ENCODE measurements around the gene RASGRP4.
"Not testable (repeated sequence)": the region's sequence is repeated elsewhere in the genome, so short reads cannot be mapped to it uniquely, and the experiment has no call there.

RASGRP4 gene

GRCh38 chr19:38374332-38375097 lies 51.5 kb downstream of the RASGRP4 start, which contains the start of gene PSMD8:
TSS of gene PSMD8 (plus strand) at chr19:38374571. CDS start at chr19:38374602, 31 bp downstream.
- peak within 1 kb of the TSS; percentile 86 for H3K27ac ChIP-seq (ENCODE audit: insufficient read depth, low read length, poor library complexity, severe bottlenecking)
- no peaks in the 10 kb centered on the region for H3K27me3 ChIP-seq (replicated peaks; ENCODE audit: control insufficient read depth, insufficient read depth, low read length, poor library complexity, severe bottlenecking)
- peak; percentile 97 to 99 (median 98) for DNase-seq
- H3K9me3 ChIP-seq (ENCODE audit: control insufficient read depth, low read length), result no peaks in the 10 kb centered on the region
- peaks cover 12% of the 10 kb centered on the region for H3K4me1 ChIP-seq (ENCODE audit: control insufficient read depth, insufficient read depth, low read length, poor library complexity, severe bottlenecking)
- peaks cover 15% of the 10 kb centered on the region for H3K36me3 ChIP-seq (ENCODE audit: control insufficient read depth, insufficient read depth, low read length)
- peak within 1 kb of the TSS; percentile 86 for H3K4me3 ChIP-seq (ENCODE audit: insufficient read depth, low read depth, low read length, poor library complexity, severe bottlenecking)

DNA sequence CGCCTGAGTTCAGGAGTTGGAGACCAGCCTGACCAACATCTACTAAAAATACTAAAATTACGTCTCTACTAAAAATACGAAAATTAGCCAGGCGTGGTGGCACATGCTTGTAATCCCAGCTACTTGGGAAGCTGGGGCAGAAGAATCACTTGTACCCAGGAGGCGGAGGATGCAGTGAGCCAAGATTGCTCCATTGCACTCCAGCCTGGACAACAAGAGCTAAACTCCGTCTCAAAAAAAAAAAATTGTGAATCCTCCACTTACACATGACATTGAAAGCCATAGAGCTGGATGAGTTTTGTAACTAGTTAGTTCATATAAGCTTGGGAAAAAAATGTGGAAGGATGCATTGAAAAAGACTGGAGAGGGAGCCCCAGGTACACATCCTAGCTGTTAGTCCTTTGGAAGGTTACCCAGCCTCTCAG lies 52.1 kb downstream of the RASGRP4 start:
- H3K36me3 ChIP-seq (ENCODE audit: control insufficient read depth, insufficient read depth, low read length), result peaks cover 9% of the 10 kb centered on the region
- no peak for DNase-seq
- H3K4me3 ChIP-seq (ENCODE audit: insufficient read depth, low read depth, low read length, poor library complexity, severe bottlenecking), result peak overlapping the region; percentile 39
- no peaks in the 10 kb centered on the region for H3K9me3 ChIP-seq (ENCODE audit: control insufficient read depth, low read length)
- no peaks in the 10 kb centered on the region for H3K27me3 ChIP-seq (replicated peaks; ENCODE audit: control insufficient read depth, insufficient read depth, low read length, poor library complexity, severe bottlenecking)
- peaks cover 12% of the 10 kb centered on the region for H3K4me1 ChIP-seq (ENCODE audit: control insufficient read depth, insufficient read depth, low read length, poor library complexity, severe bottlenecking)
- peak overlapping the region; percentile 86 for H3K27ac ChIP-seq (ENCODE audit: insufficient read depth, low read length, poor library complexity, severe bottlenecking)

DNA sequence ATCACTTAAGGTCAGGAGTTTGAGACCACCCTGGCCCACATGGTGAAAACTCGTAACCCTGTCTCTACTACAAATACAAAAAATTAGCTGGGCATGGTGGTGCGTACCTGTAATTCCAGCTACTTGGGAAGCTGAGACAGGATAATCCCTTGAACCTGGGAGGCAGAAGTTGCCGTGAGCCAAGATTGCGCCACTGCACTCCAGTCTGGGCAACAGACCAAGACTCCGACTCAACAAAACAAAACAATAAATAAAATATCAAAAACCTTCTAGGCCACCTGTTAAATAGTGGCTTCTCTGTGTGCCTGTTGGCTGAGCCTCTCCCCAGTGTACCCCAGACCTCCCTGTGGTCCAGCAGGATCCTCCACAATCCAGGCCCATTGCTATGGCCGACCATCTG lies 54.9 kb downstream of the RASGRP4 start:
- H3K4me3 ChIP-seq (ENCODE audit: insufficient read depth, low read depth, low read length, poor library complexity, severe bottlenecking), result no peak overlapping the region
- H3K27ac ChIP-seq (ENCODE audit: insufficient read depth, low read length, poor library complexity, severe bottlenecking), result no peak overlapping the region
- no peaks in the 10 kb centered on the region for H3K9me3 ChIP-seq (ENCODE audit: control insufficient read depth, low read length)
- H3K4me1 ChIP-seq (ENCODE audit: control insufficient read depth, insufficient read depth, low read length, poor library complexity, severe bottlenecking), result peaks cover 10% of the 10 kb centered on the region
- no peaks in the 10 kb centered on the region for H3K36me3 ChIP-seq (ENCODE audit: control insufficient read depth, insufficient read depth, low read length)
- no peak for DNase-seq
- no peaks in the 10 kb centered on the region for H3K27me3 ChIP-seq (replicated peaks; ENCODE audit: control insufficient read depth, insufficient read depth, low read length, poor library complexity, severe bottlenecking)

GRCh38 chr19:38370299-38370698 lies 55.7 kb downstream of the RASGRP4 start:
- Histone ChIP-seq H3K4me1 (ENCODE audit: control insufficient read depth, insufficient read depth, low read length, poor library complexity, severe bottlenecking) (peaks cover 2% of the 10 kb centered on the region), H3K36me3 (ENCODE audit: control insufficient read depth, insufficient read depth, low read length) (no peaks in the 10 kb centered on the region), H3K27ac (ENCODE audit: insufficient read depth, low read length, poor library complexity, severe bottlenecking) (no peak overlapping the region), H3K27me3 (replicated peaks; ENCODE audit: control insufficient read depth, insufficient read depth, low read length, poor library complexity, severe bottlenecking) (no peaks in the 10 kb centered on the region), H3K9me3 (ENCODE audit: control insufficient read depth, low read length) (no peaks in the 10 kb centered on the region), H3K4me3 (ENCODE audit: insufficient read depth, low read depth, low read length, poor library complexity, severe bottlenecking) (no peak overlapping the region)
- DNase-seq, result no peak

DNA sequence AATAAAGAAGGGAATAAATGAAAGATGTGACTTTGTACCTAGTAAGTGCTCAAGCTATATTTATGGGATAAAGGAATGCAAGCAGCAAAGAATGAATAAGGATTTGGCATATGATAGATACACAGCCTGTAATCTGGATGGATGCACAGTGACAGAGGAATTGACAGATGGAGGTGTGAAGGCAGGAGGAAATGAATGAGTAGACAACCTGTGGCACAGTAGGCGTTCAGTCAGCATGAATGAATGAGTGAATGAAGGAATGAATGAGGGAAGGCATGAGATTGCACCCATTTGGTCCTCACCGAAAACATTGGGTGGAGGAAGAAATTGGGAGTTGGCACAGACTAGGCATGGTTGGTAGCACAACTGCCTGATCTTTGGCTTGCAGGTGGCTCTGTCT lies 56.4 kb downstream of the RASGRP4 start:
- H3K9me3 ChIP-seq (ENCODE audit: control insufficient read depth, low read length), result no peaks in the 10 kb centered on the region
- no peak for DNase-seq
- no peaks in the 10 kb centered on the region for H3K4me1 ChIP-seq (ENCODE audit: control insufficient read depth, insufficient read depth, low read length, poor library complexity, severe bottlenecking)
- H3K27me3 ChIP-seq (replicated peaks; ENCODE audit: control insufficient read depth, insufficient read depth, low read length, poor library complexity, severe bottlenecking), result no peaks in the 10 kb centered on the region
- H3K27ac ChIP-seq (ENCODE audit: insufficient read depth, low read length, poor library complexity, severe bottlenecking), result no peak overlapping the region
- H3K36me3 ChIP-seq (ENCODE audit: control insufficient read depth, insufficient read depth, low read length), result no peaks in the 10 kb centered on the region
- H3K4me3 ChIP-seq (ENCODE audit: insufficient read depth, low read depth, low read length, poor library complexity, severe bottlenecking), result no peak overlapping the region

- Histone ChIP-seq H3K27me3 (replicated peaks; ENCODE audit: control insufficient read depth, insufficient read depth, low read length, poor library complexity, severe bottlenecking) (no peaks in the 10 kb centered on the region), H3K4me3 (ENCODE audit: insufficient read depth, low read depth, low read length, poor library complexity, severe bottlenecking) (no peak overlapping the region), H3K9me3 (ENCODE audit: control insufficient read depth, low read length) (no peaks in the 10 kb centered on the region), H3K27ac (ENCODE audit: insufficient read depth, low read length, poor library complexity, severe bottlenecking) (no peak overlapping the region), H3K36me3 (ENCODE audit: control insufficient read depth, insufficient read depth, low read length) (no peaks in the 10 kb centered on the region), H3K4me1 (ENCODE audit: control insufficient read depth, insufficient read depth, low read length, poor library complexity, severe bottlenecking) (peaks cover 8% of the 10 kb centered on the region)
- DNase-seq, result no peak
Measured at GRCh38 chr19:38367041-38367440, 59.0 kb downstream of the RASGRP4 start.

DNA sequence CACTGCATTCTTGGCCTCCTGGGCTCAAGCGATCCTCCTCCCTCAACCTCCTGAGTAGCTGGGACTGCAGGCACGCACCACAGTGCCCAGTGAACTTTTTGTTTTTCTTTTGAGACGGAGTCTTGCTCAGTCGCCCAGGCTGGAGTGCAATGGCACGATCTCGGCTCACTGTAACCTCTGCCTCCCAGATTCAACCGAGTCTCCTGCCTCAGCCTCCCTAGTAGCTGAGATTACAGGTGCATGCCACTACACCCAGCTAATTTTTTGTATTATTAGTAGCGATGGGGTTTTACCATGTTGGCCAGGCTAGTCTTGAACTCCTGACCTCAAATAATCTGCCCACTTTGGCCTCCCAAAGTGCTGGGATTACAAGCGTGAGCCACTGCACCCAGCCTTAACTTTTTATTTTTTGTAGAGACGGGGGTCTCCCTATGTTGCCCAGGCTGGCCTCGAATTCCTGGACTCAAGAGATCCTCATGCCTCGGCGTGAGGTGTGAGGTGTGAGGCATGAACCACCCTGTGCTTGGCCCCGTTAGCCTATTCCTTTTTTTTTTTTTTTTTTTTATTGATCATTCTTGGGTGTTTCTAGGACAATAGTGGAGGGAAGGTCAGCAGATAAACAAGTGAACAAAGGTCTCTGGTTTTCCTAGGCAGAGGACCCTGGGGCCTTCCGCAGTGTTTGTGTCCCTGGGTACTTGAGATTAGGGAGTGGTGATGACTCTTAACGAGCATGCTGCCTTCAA lies 62.9 kb downstream of the RASGRP4 start:
- DNase-seq; H3K36me3 ChIP-seq (ENCODE audit: control insufficient read depth, insufficient read depth, low read length); H3K9me3 ChIP-seq (ENCODE audit: control insufficient read depth, low read length); H3K27me3 ChIP-seq (replicated peaks; ENCODE audit: control insufficient read depth, insufficient read depth, low read length, poor library complexity, severe bottlenecking); H3K27ac ChIP-seq (ENCODE audit: insufficient read depth, low read length, poor library complexity, severe bottlenecking): not testable (repeated sequence)
- Histone ChIP-seq H3K4me1 (ENCODE audit: control insufficient read depth, insufficient read depth, low read length, poor library complexity, severe bottlenecking) (peaks cover 15% of the 10 kb centered on the region), H3K4me3 (ENCODE audit: insufficient read depth, low read depth, low read length, poor library complexity, severe bottlenecking) (peak overlapping the region; percentile 70)

- no peaks in the 10 kb centered on the region for H3K9me3 ChIP-seq (ENCODE audit: control insufficient read depth, low read length)
- H3K4me1 ChIP-seq (ENCODE audit: control insufficient read depth, insufficient read depth, low read length, poor library complexity, severe bottlenecking), result peaks cover 15% of the 10 kb centered on the region
- peak; percentile 54 to 71 (median 54) for DNase-seq
- H3K36me3 ChIP-seq (ENCODE audit: control insufficient read depth, insufficient read depth, low read length), result no peaks in the 10 kb centered on the region
- no peaks in the 10 kb centered on the region for H3K27me3 ChIP-seq (replicated peaks; ENCODE audit: control insufficient read depth, insufficient read depth, low read length, poor library complexity, severe bottlenecking)
- peak overlapping the region; percentile 70 for H3K4me3 ChIP-seq (ENCODE audit: insufficient read depth, low read depth, low read length, poor library complexity, severe bottlenecking)
- H3K27ac ChIP-seq (ENCODE audit: insufficient read depth, low read length, poor library complexity, severe bottlenecking), result no peak overlapping the region
Measured at GRCh38 chr19:38362076-38362945, 63.7 kb downstream of the RASGRP4 start.

DNA sequence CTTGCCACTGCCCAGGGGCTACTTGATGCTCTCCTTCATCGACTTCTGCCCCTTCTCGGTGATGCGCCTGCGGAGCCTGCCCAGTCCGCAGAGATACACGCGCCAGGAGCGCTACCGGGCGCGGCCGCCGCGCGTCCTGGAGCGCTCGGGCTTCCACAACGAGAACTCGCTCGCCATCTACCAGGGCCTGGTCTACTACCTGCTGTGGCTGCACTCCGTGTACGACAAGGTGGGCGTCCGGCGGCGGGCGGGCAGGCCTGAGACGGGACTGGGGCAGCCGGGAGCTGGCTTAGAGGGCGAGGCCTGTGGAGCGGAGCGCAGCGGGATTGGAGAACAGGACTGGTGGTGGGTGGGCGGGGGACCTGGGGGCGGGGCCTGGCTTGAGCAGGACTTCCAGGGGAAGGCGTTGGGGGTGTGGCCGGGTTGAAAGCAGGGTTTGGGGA lies 64.4 kb downstream of the RASGRP4 start:
- Histone ChIP-seq H3K27me3 (replicated peaks; ENCODE audit: control insufficient read depth, insufficient read depth, low read length, poor library complexity, severe bottlenecking) (no peaks in the 10 kb centered on the region), H3K4me1 (ENCODE audit: control insufficient read depth, insufficient read depth, low read length, poor library complexity, severe bottlenecking) (peaks cover 15% of the 10 kb centered on the region), H3K27ac (ENCODE audit: insufficient read depth, low read length, poor library complexity, severe bottlenecking) (no peak overlapping the region), H3K4me3 (ENCODE audit: insufficient read depth, low read depth, low read length, poor library complexity, severe bottlenecking) (peak overlapping the region; percentile 70), H3K36me3 (ENCODE audit: control insufficient read depth, insufficient read depth, low read length) (no peaks in the 10 kb centered on the region), H3K9me3 (ENCODE audit: control insufficient read depth, low read length) (no peaks in the 10 kb centered on the region)
- DNase-seq, result peak; percentile 42 to 54 (median 45)

Measured in effector memory CD4-positive, alpha-beta T cell (primary cell).